Measurements from ENCODE around the gene LY6G5B.

DNA sequence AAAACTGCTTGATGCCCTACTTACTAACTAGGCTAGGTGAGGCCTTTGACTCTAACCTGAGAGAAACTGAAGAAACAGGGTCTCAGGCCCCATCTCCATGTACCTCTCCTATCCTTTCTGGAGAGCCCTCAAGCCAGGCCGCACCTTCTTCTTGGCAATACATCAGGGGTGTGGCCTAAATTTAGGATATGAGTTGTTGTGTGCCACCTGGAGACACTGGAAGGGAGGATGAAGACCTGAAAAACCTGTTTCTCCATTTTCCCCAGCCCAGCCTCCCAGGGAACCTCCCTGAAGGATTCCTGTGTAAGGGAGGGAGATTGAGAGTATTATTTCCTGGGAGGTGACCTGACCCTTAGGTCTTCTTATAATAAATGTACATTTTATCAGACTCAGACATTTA lies 48.5 kb downstream of the LY6G5B start:
- TF ChIP-seq, protein P1, sequence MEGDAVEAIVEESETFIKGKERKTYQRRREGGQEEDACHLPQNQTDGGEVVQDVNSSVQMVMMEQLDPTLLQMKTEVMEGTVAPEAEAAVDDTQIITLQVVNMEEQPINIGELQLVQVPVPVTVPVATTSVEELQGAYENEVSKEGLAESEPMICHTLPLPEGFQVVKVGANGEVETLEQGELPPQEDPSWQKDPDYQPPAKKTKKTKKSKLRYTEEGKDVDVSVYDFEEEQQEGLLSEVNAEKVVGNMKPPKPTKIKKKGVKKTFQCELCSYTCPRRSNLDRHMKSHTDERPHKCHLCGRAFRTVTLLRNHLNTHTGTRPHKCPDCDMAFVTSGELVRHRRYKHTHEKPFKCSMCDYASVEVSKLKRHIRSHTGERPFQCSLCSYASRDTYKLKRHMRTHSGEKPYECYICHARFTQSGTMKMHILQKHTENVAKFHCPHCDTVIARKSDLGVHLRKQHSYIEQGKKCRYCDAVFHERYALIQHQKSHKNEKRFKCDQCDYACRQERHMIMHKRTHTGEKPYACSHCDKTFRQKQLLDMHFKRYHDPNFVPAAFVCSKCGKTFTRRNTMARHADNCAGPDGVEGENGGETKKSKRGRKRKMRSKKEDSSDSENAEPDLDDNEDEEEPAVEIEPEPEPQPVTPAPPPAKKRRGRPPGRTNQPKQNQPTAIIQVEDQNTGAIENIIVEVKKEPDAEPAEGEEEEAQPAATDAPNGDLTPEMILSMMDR (conservative IDR thresholded peaks at IDR 0.05; ENCODE audit: low read depth, low read length), result no peak
- TF ChIP-seq POLR2A (IDR thresholded peaks at IDR 0.05; ENCODE audit: low read depth, low read length) (no peak), RAD21 (IDR thresholded peaks at IDR 0.05; ENCODE audit: low read length) (no peak), MAFK (IDR thresholded peaks at IDR 0.05; ENCODE audit: low read depth, low read length) (no peak), CEBPB (IDR thresholded peaks at IDR 0.05; ENCODE audit: low read depth, low read length) (no peak)

Data from IMR-90 (cell line).